MCF 10A (cell line): ENCODE measurements around the gene LTB4R. TPM values are rescaled to one million over a fixed set of nuclear protein-coding genes. Genes with fewer than 3 reads are reported as not detected.

Source experiments
- BruUV-seq: library from RNA; stranded (reverse); fragments of 400-500 nt; replicated peaks from 2 replicates; lab custom pipeline; 2021; lab: Mats Ljungman, UMichigan
- CTCF ChIA-PET: fragments of 300-600 bp; sonication (Branson Sonifier 250); formaldehyde crosslinking; extraction: SDS; loops from one replicate; lab custom pipeline; 2021; ENCODE audit warnings: antibody characterized with exemption, inconsistent platforms; lab: Yijun Ruan, JAX
- POLR2A ChIA-PET: fragments of 300-600, 350-650 bp; sonication (Branson Sonifier 250); formaldehyde crosslinking; extraction: SDS; loops from one replicate; lab custom pipeline; 2020; ENCODE audit warnings: antibody characterized with exemption, inconsistent platforms; lab: Yijun Ruan, JAX
- DNase-seq: peaks from one replicate; pipeline ENCODE4 v3.0.0-alpha.2; 2018; ENCODE audit not compliant: unreplicated experiment
- H3K27ac Mint-ChIP-seq: one replicate; pipeline ENCODE4 v1.8.0; 2022; ENCODE audit warnings: mild to moderate bottlenecking, low read depth, mixed read lengths; ENCODE audit not compliant: unreplicated experiment
- H3K27me3 Mint-ChIP-seq: one replicate; pipeline ENCODE4 v1.8.0; 2022; ENCODE audit warnings: mixed read lengths; ENCODE audit not compliant: insufficient read depth, unreplicated experiment
- H3K36me3 Mint-ChIP-seq: one replicate; pipeline ENCODE4 v1.8.0; 2022; ENCODE audit warnings: mild to moderate bottlenecking, moderate library complexity, mixed read lengths; ENCODE audit not compliant: insufficient read depth, unreplicated experiment
- H3K4me1 Mint-ChIP-seq: one replicate; pipeline ENCODE4 v1.8.0; 2022; ENCODE audit warnings: mixed read lengths; ENCODE audit not compliant: insufficient read depth, unreplicated experiment
- H3K4me3 Mint-ChIP-seq: one replicate; pipeline ENCODE4 v1.8.0; 2022; ENCODE audit warnings: mild to moderate bottlenecking, moderate library complexity, mixed read lengths; ENCODE audit not compliant: unreplicated experiment
- H3K9me3 Mint-ChIP-seq: one replicate; pipeline ENCODE4 v1.8.0; 2022; ENCODE audit warnings: mixed read lengths; ENCODE audit not compliant: unreplicated experiment
- CTCF ChIP-seq: fragments of 200-600 bp; IDR thresholded peaks from one replicate; pipeline ENCODE4 v1.8.0; 2022; ENCODE audit warnings: antibody characterized with exemption, mild to moderate bottlenecking; ENCODE audit not compliant: unreplicated experiment
- intact Hi-C: fragments of 100-400 bp; cut with micrococcal nuclease; formaldehyde crosslinking; loops from 2 replicates; pipeline ENCODE4 v1.14.1; 2022
- total RNA-seq: library from RNA; stranded (reverse); gene quantifications from 2 replicates; pipeline ENCODE4 v1.2.3, GENCODE V29; 2022

The LTB4R gene
- total RNA-seq, 1 experiment from 2014 or later, result 15.8 TPM

GRCh38 chr14:24307575-24308341 lies 3.5 kb upstream of the LTB4R start, which contains the start of gene CIDEB:
CIDEB (minus strand) TSS chr14:24307977; CDS start chr14:24307858, 119 bp downstream.
- no TSS peak for BruUV-seq
- peak; percentile 68 for DNase-seq
- Mint-ChIP-seq H3K27me3 (no peaks in the 10 kb centered on the region), H3K36me3 (peaks cover 46% of the 10 kb centered on the region), H3K27ac (no peak within 1 kb of the TSS), H3K4me1 (peaks cover 25% of the 10 kb centered on the region), H3K9me3 (no peaks in the 10 kb centered on the region), H3K4me3 (no peak within 1 kb of the TSS)
- peak; percentile 85 for TF ChIP-seq CTCF
- intact Hi-C loops, result no loop called here
- ChIA-PET CTCF (interaction anchor here (0.5 to 10.0 kb wide), 60 partner anchors 9 to 1587 kb away, joined by 3 to 145 read pairs (median 6); partner anchors contain the start of genes CBLN3, CHMP4A, DHRS1 and EMC9), POLR2A (interaction anchor here (0.6 to 7.2 kb wide), 19 partner anchors 8 to 193 kb away, joined by 3 to 101 read pairs (median 3); partner anchors contain the start of genes CBLN3, CHMP4A, DCAF11 and DHRS1)

GRCh38 chr14:24308342-24309124 lies 2.8 kb upstream of the LTB4R start:
- Mint-ChIP-seq H3K4me1 (peaks cover 25% of the 10 kb centered on the region), H3K4me3 (no peak overlapping the region), H3K27ac (no peak overlapping the region), H3K9me3 (no peaks in the 10 kb centered on the region), H3K27me3 (no peaks in the 10 kb centered on the region), H3K36me3 (peaks cover 38% of the 10 kb centered on the region)
- BruUV-seq, result no TSS peak
- peak; percentile 5 for TF ChIP-seq CTCF
- ChIA-PET CTCF (interaction anchor here (0.5 to 10.0 kb wide), 54 partner anchors 8 to 1008 kb away, joined by 3 to 145 read pairs (median 6); partner anchors contain the start of genes CBLN3, CHMP4A, DHRS1 and EMC9), POLR2A (interaction anchor here (0.6 to 7.2 kb wide), 18 partner anchors 9 to 194 kb away, joined by 3 to 101 read pairs (median 4); partner anchors contain the start of genes CBLN3, CHMP4A, DCAF11 and DHRS1)
- no peak for DNase-seq
- intact Hi-C loops, result no loop called here

GRCh38 chr14:24309538-24310264 lies 1.6 kb upstream of the LTB4R start, which contains the start of gene LTB4R2:
LTB4R2 (plus strand) TSS chr14:24310140; CDS start chr14:24310665, 525 bp downstream.
- CTCF ChIA-PET, result interaction anchor here (0.6 to 10.0 kb wide), 31 partner anchors 12 to 1549 kb away, joined by 3 to 145 read pairs (median 5); partner anchors contain the start of genes CBLN3, DHRS1, IPO4 and KHNYN
- POLR2A ChIA-PET, result interaction anchor here (0.7 to 7.2 kb wide), 22 partner anchors 10 to 1601 kb away, joined by 3 to 101 read pairs (median 4); partner anchors contain the start of genes CBLN3, CHMP4A, DHRS1 and GMPR2
- intact Hi-C loops, result no loop called here

More at GRCh38 chr14:24309538-24310264, 1.6 kb upstream of the LTB4R start, which contains the start of gene LTB4R2:
- H3K36me3 Mint-ChIP-seq, result peaks cover 26% of the 10 kb centered on the region
- H3K4me3 Mint-ChIP-seq, result peak within 1 kb of the TSS; percentile 69
- TF ChIP-seq CTCF, result no peak
- no peaks in the 10 kb centered on the region for H3K27me3 Mint-ChIP-seq
- no peaks in the 10 kb centered on the region for H3K9me3 Mint-ChIP-seq
- peak; percentile 85 for DNase-seq
- no peak within 1 kb of the TSS for H3K27ac Mint-ChIP-seq
- peaks cover 32% of the 10 kb centered on the region for H3K4me1 Mint-ChIP-seq
- no TSS peak for BruUV-seq
